Keratinocyte (primary cell): ENCODE data around the gene PCDH15.

Experiments
- EZH2 ChIP-seq: IDR thresholded peaks from one replicate; pipeline ENCODE4 v1.6.1; 2012; ENCODE audit warnings: inconsistent platforms, mild to moderate bottlenecking, low read length, moderate library complexity
- TF ChIP-seq, protein P1 (sequence below), 3 experiments: IDR thresholded peaks in 1 of 3; conservative IDR thresholded peaks in 1 of 3; optimal IDR thresholded peaks in 1 of 3; 2 replicates in 2 of 3; 3 replicates in 1 of 3; pipeline versions ENCODE3 to v1.5.1; 2011; ENCODE audit warnings: low read length in 3 of 3, mild to moderate bottlenecking in 3 of 3, moderate library complexity in 2 of 3, control low read depth in 1 of 3, inconsistent platforms in 1 of 3; ENCODE audit not compliant: insufficient read depth in 2 of 3; ENCODE audit errors: extremely low read depth in 1 of 3

DNA sequence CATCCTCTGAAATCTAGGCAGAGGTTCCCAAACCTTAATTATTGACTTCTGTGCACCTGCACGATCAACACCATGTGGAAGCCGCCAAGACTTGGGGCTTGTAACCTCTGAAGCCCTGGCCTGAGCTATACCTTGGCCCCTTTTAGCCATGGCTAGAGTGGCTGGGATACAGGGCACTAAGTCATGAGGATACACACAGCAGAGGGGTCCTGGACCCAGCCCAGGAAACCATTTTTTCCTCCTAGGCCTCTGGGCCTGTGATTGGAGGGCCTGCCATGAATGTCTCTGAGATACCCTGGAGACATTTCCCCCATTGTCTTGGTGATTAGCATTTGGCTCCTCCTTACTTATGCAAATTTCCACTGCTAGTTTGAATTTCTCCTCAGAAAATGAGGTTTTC lies 743.7 kb downstream of the PCDH15 start:
- TF ChIP-seq EZH2 = no peak
- TF ChIP-seq, protein P1, sequence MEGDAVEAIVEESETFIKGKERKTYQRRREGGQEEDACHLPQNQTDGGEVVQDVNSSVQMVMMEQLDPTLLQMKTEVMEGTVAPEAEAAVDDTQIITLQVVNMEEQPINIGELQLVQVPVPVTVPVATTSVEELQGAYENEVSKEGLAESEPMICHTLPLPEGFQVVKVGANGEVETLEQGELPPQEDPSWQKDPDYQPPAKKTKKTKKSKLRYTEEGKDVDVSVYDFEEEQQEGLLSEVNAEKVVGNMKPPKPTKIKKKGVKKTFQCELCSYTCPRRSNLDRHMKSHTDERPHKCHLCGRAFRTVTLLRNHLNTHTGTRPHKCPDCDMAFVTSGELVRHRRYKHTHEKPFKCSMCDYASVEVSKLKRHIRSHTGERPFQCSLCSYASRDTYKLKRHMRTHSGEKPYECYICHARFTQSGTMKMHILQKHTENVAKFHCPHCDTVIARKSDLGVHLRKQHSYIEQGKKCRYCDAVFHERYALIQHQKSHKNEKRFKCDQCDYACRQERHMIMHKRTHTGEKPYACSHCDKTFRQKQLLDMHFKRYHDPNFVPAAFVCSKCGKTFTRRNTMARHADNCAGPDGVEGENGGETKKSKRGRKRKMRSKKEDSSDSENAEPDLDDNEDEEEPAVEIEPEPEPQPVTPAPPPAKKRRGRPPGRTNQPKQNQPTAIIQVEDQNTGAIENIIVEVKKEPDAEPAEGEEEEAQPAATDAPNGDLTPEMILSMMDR (optimal IDR thresholded peaks at IDR 0.05 in 1 of 3, IDR thresholded peaks at IDR 0.05 in 1 of 3, conservative IDR thresholded peaks at IDR 0.05 in 1 of 3; ENCODE audit: extremely low read depth in 1 of 3, insufficient read depth in 2 of 3, low read length in 3 of 3) = no peak
